ENCODE results near the gene TENM4. TPM values are rescaled to one million over a fixed set of nuclear protein-coding genes. Genes with fewer than 3 reads are reported as not detected.

Gene TENM4
- total RNA-seq, 1 donor from 2014 or later, result not detected

DNA sequence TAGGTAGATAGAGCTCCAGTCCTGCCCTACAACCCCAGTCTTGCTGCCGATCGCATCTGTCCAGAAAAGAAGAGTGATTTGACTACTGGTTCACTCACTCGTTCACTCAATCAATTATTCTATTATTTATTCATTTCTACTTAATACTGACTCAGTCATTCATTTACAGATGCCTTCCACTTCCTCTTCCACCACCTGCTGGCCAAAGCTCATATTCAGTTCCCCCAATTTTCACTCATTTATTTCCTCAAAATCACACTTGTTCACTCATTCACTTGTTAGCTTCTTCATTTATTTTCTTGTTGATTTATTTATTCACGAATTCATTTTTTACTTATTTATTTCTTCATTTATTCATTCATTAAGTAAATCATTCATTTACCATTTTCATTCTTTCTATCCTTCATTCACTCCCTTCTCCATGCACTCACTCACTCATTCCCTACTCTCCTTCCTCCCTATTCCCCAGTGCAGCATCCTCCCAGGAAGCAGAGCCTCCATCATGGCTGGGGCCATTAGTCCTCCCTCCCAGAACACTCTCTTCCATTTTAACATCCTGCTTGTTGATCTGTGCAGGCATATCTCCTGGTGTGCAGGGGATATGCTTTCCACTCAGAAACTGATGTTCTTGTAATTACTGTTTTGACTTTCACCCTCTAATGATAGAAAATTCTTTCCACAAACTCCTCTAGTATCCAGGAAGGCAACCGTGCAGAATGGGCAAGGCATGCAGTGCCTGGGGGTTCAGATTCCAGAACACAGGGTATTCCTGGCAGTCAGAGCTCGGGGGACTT, 281.0 kb downstream of the TENM4 start:
- H3K4me1 Mint-ChIP-seq, result no peaks in the 10 kb centered on the region
- H3K4me3 Mint-ChIP-seq, result no peak overlapping the region
- no peaks in the 10 kb centered on the region for H3K9me3 Mint-ChIP-seq
- H3K27me3 Mint-ChIP-seq, result no peaks in the 10 kb centered on the region
- H3K36me3 Mint-ChIP-seq (ENCODE audit: low read depth), result no peaks in the 10 kb centered on the region
- intact Hi-C loops (cut with micrococcal nuclease), result no loop called here
- no peak overlapping the region for H3K27ac Mint-ChIP-seq
- DNase-seq, result no peak

- no peaks in the 10 kb centered on the region for H3K36me3 Mint-ChIP-seq (ENCODE audit: low read depth)
- DNase-seq, result no peak
- H3K27me3 Mint-ChIP-seq, result no peaks in the 10 kb centered on the region
- no peaks in the 10 kb centered on the region for H3K9me3 Mint-ChIP-seq
- H3K4me3 Mint-ChIP-seq, result no peak overlapping the region
- intact Hi-C loops (cut with micrococcal nuclease), result no loop called here
- no peaks in the 10 kb centered on the region for H3K4me1 Mint-ChIP-seq
- H3K27ac Mint-ChIP-seq, result no peak overlapping the region
Measured at GRCh38 chr11:79157738-79158137, 283.1 kb downstream of the TENM4 start.

- Mint-ChIP-seq H3K9me3 (no peaks in the 10 kb centered on the region), H3K27me3 (no peaks in the 10 kb centered on the region), H3K4me1 (no peaks in the 10 kb centered on the region), H3K36me3 (ENCODE audit: low read depth) (no peaks in the 10 kb centered on the region), H3K4me3 (no peak overlapping the region), H3K27ac (no peak overlapping the region)
- intact Hi-C loops (cut with micrococcal nuclease), result no loop called here
- DNase-seq, result no peak
Measured at GRCh38 chr11:79156031-79156430, 284.8 kb downstream of the TENM4 start.

DNA sequence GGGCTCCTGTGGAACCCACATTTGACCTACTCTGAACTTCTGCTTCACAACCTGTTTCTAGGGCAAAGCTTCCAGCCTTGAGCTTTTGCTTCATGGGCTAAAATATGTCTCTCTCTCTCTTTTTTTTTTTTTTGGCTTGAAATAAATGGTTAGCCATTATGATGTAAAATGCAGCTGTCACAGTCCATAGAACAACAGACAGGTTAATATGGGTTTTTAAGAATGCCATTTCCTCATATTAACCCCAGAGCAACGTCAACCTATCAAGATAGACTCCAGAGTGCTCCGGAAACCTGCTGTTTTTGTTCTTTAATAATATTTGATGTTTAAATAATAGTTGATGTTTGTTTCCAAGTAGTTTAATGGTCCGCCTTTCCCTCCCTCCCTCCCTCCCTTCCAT, 285.6 kb downstream of the TENM4 start:
- Mint-ChIP-seq H3K27ac (no peak overlapping the region), H3K36me3 (ENCODE audit: low read depth) (no peaks in the 10 kb centered on the region), H3K4me3 (no peak overlapping the region), H3K4me1 (no peaks in the 10 kb centered on the region), H3K9me3 (no peaks in the 10 kb centered on the region), H3K27me3 (no peaks in the 10 kb centered on the region)
- intact Hi-C loops (cut with micrococcal nuclease), result no loop called here
- DNase-seq, result no peak

GRCh38 chr11:79152511-79152910, 288.3 kb downstream of the TENM4 start:
- Mint-ChIP-seq H3K9me3 (no peaks in the 10 kb centered on the region), H3K27ac (no peak overlapping the region), H3K27me3 (no peaks in the 10 kb centered on the region), H3K4me1 (no peaks in the 10 kb centered on the region), H3K36me3 (ENCODE audit: low read depth) (no peaks in the 10 kb centered on the region), H3K4me3 (no peak overlapping the region)
- no peak for DNase-seq
- intact Hi-C loops (cut with micrococcal nuclease), result no loop called here

DNA sequence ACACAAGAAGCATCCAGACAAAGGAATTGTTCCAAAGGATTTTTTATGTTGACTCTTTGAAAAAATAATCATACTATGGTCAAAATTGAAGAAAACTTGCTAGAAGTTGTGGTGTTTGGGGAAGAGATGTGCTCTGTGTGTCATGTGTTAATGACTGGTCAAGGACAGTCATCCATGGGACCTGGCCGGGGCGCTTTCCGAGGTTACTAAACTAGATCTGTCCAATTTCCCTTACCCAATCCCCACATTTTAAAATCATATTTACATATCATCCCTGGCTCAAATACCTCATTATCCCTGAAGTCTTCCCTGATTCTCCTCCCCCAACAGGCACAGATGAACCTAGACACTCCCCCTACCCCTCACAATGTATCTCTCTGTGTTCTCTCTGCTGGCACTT, 289.4 kb downstream of the TENM4 start:
- intact Hi-C loops (cut with micrococcal nuclease), result no loop called here
- no peaks in the 10 kb centered on the region for H3K27me3 Mint-ChIP-seq
- no peaks in the 10 kb centered on the region for H3K4me1 Mint-ChIP-seq
- H3K4me3 Mint-ChIP-seq, result no peak overlapping the region
- no peaks in the 10 kb centered on the region for H3K9me3 Mint-ChIP-seq
- H3K36me3 Mint-ChIP-seq (ENCODE audit: low read depth), result no peaks in the 10 kb centered on the region
- no peak for DNase-seq
- H3K27ac Mint-ChIP-seq, result no peak overlapping the region

GRCh38 chr11:79150966-79151365, 289.9 kb downstream of the TENM4 start:
- Mint-ChIP-seq H3K27me3 (no peaks in the 10 kb centered on the region), H3K9me3 (no peaks in the 10 kb centered on the region), H3K4me3 (no peak overlapping the region), H3K36me3 (ENCODE audit: low read depth) (no peaks in the 10 kb centered on the region), H3K4me1 (no peaks in the 10 kb centered on the region), H3K27ac (no peak overlapping the region)
- DNase-seq, result no peak
- intact Hi-C loops (cut with micrococcal nuclease), result no loop called here

DNA sequence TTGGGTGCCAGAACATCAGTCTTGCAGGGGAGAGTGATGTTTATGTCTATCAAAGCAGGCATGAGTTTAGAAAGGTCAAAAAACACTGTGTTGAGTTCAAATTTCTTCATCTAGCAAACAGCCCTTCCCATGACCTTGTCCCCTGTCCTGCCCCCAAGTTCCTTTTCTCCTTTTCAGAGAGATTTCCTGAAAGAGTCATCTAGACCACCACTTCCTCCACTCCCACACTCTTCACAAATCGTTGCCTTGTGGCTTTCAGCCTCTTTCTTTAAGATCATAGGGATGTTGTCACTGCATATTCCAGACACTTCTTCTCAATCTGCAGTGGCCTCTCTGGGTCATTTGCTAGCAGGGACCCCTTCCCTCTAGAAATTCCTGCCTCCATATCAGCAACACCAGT, 290.5 kb downstream of the TENM4 start:
- Mint-ChIP-seq H3K9me3 (no peaks in the 10 kb centered on the region), H3K27me3 (no peaks in the 10 kb centered on the region), H3K36me3 (ENCODE audit: low read depth) (no peaks in the 10 kb centered on the region), H3K27ac (no peak overlapping the region), H3K4me1 (no peaks in the 10 kb centered on the region), H3K4me3 (no peak overlapping the region)
- DNase-seq, result no peak
- intact Hi-C loops (cut with micrococcal nuclease), result no loop called here

DNA sequence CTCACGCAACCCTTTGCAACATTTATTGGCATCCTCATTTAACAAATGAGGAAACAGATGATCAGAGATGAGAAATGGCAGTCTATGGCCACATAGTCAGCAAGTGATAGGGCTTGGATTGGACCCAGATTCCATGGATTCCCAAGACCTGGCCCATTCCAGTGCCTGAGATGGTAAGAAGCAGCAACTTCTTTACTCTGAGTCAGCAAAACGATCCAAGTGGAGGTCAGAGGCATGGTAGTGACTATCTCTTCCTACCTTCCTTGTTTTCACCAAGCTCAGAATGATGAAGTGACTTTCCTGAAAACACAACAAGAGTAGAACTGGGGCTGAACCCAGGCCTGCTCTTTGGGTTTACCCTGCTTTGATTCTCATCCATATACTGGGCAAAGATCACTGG, 293.1 kb downstream of the TENM4 start:
- DNase-seq, result no peak
- intact Hi-C loops (cut with micrococcal nuclease), result no loop called here
- H3K4me1 Mint-ChIP-seq, result no peaks in the 10 kb centered on the region
- no peak overlapping the region for H3K4me3 Mint-ChIP-seq
- H3K27ac Mint-ChIP-seq, result no peak overlapping the region
- H3K9me3 Mint-ChIP-seq, result no peaks in the 10 kb centered on the region
- no peaks in the 10 kb centered on the region for H3K27me3 Mint-ChIP-seq
- no peaks in the 10 kb centered on the region for H3K36me3 Mint-ChIP-seq (ENCODE audit: low read depth)

- no peaks in the 10 kb centered on the region for H3K9me3 Mint-ChIP-seq
- H3K36me3 Mint-ChIP-seq (ENCODE audit: low read depth), result no peaks in the 10 kb centered on the region
- no peak for DNase-seq
- no peaks in the 10 kb centered on the region for H3K4me1 Mint-ChIP-seq
- H3K27me3 Mint-ChIP-seq, result no peaks in the 10 kb centered on the region
- no peak overlapping the region for H3K27ac Mint-ChIP-seq
- intact Hi-C loops (cut with micrococcal nuclease), result no loop called here
- H3K4me3 Mint-ChIP-seq, result no peak overlapping the region
Measured at GRCh38 chr11:79147011-79147410, 293.8 kb downstream of the TENM4 start.

- intact Hi-C loops (cut with micrococcal nuclease), result loop anchor here (5.0 kb wide), 1 partner anchor 493 kb away; no protein-coding TSS in a partner anchor
- Mint-ChIP-seq H3K4me1 (no peaks in the 10 kb centered on the region), H3K36me3 (ENCODE audit: low read depth) (no peaks in the 10 kb centered on the region), H3K9me3 (no peaks in the 10 kb centered on the region), H3K27me3 (no peaks in the 10 kb centered on the region), H3K27ac (no peak overlapping the region), H3K4me3 (no peak overlapping the region)
- DNase-seq, result peak; percentile 60
Measured at GRCh38 chr11:79139900-79140299, 300.9 kb downstream of the TENM4 start.

DNA sequence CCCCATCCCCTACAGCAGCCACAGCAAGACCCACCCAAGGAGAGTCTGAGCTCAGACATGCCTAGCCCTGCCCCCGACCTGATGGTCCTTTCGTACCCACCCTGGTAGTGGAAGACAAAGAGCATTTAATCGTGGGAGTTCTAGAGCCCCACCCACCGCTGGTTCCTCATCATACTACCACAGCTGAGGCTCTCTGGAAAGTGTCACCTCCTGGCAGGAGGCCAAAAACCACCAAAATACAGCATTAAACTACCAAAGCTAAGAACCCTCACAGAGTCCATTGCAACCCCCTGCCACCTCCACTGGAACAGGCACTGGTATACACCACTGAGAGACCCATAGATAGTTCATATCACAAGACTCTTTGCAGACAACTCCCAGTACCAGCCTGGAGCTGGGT, 311.1 kb downstream of the TENM4 start:
- H3K4me1 Mint-ChIP-seq, result no peaks in the 10 kb centered on the region
- H3K27ac Mint-ChIP-seq, result no peak overlapping the region
- peaks cover 7% of the 10 kb centered on the region for H3K9me3 Mint-ChIP-seq
- intact Hi-C loops (cut with micrococcal nuclease), result no loop called here
- H3K27me3 Mint-ChIP-seq, result no peaks in the 10 kb centered on the region
- H3K4me3 Mint-ChIP-seq, result no peak overlapping the region
- H3K36me3 Mint-ChIP-seq (ENCODE audit: low read depth), result no peaks in the 10 kb centered on the region
- DNase-seq, result no peak

GRCh38 chr11:79128291-79128690, 312.5 kb downstream of the TENM4 start:
- no peaks in the 10 kb centered on the region for H3K27me3 Mint-ChIP-seq
- no peak for DNase-seq
- H3K4me3 Mint-ChIP-seq, result no peak overlapping the region
- H3K9me3 Mint-ChIP-seq, result peaks cover 7% of the 10 kb centered on the region
- no peak overlapping the region for H3K27ac Mint-ChIP-seq
- H3K36me3 Mint-ChIP-seq (ENCODE audit: low read depth), result no peaks in the 10 kb centered on the region
- H3K4me1 Mint-ChIP-seq, result no peaks in the 10 kb centered on the region
- intact Hi-C loops (cut with micrococcal nuclease), result no loop called here

DNA sequence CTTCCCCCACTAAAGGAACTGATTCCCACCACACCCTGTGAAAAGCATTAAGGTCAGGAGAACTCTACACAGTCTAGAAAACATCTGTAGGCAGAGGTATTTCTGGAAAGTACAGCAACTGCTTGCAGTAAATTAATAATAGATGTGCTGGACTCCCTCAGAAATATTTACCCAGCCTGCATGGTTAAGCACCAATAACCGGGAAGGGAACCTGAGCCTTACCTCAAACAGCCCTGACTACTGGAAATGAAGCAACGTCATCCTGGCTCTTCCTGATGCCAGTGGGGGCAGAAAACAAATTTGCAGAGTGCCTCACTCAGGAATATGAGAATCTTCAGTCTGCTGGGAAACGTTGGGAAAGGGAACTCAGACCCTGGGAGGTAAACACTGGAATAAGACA, 318.1 kb downstream of the TENM4 start:
- no peaks in the 10 kb centered on the region for H3K27me3 Mint-ChIP-seq
- no peaks in the 10 kb centered on the region for H3K36me3 Mint-ChIP-seq (ENCODE audit: low read depth)
- intact Hi-C loops (cut with micrococcal nuclease), result no loop called here
- H3K9me3 Mint-ChIP-seq, result no peaks in the 10 kb centered on the region
- no peak overlapping the region for H3K4me3 Mint-ChIP-seq
- no peak for DNase-seq
- no peak overlapping the region for H3K27ac Mint-ChIP-seq
- no peaks in the 10 kb centered on the region for H3K4me1 Mint-ChIP-seq

- no peaks in the 10 kb centered on the region for H3K27me3 Mint-ChIP-seq
- no peak overlapping the region for H3K4me3 Mint-ChIP-seq
- H3K4me1 Mint-ChIP-seq, result no peaks in the 10 kb centered on the region
- H3K27ac Mint-ChIP-seq, result no peak overlapping the region
- H3K9me3 Mint-ChIP-seq, result no peaks in the 10 kb centered on the region
- DNase-seq, result no peak
- intact Hi-C loops (cut with micrococcal nuclease), result no loop called here
- H3K36me3 Mint-ChIP-seq (ENCODE audit: low read depth), result no peaks in the 10 kb centered on the region
Measured at GRCh38 chr11:79121351-79121750, 319.5 kb downstream of the TENM4 start.
